Measurements from ENCODE around the gene UBE2D3. TPM values are rescaled to one million over a fixed set of nuclear protein-coding genes. Genes with fewer than 3 reads are reported as not detected.

The UBE2D3 gene
- total RNA-seq, 2 donors from 2014 or later, result 318 to 370 TPM

GRCh38 chr4:102759831-102760644 is 67.3 kb downstream of the UBE2D3 start:
- TF ChIP-seq CTCF (IDR thresholded peaks at IDR 0.05), result no peak
- TF ChIP-seq POLR2A (IDR thresholded peaks at IDR 0.05), result no peak
- no peak for TF ChIP-seq POLR2AphosphoS5 (IDR thresholded peaks at IDR 0.05)
- 3% methylated on average over 25 of the region's 25 CpGs for WGBS
- intact Hi-C loops (cut with DNase I), result loop anchor here (5.0 kb wide), 2 partner anchors 67 to 258 kb away; partner anchors contain the start of genes NFKB1 and UBE2D3
- Histone ChIP-seq H3K4me3 (peak overlapping the region; percentile 73 to 84), H3K27me3 (replicated peaks; ENCODE audit: insufficient read depth) (no peaks in the 10 kb centered on the region), H3K4me1 (replicated peaks) (no peaks in the 10 kb centered on the region), H3K27ac (peak overlapping the region; percentile 64 to 71), H3K9me3 (no peaks in the 10 kb centered on the region), H3K36me3 (no peaks in the 10 kb centered on the region)
- peak; percentile 15 for DNase-seq (ENCODE audit: low spot score)

- TF ChIP-seq CTCF (IDR thresholded peaks at IDR 0.05), result no peak
- peak; percentile 11 for TF ChIP-seq POLR2AphosphoS5 (IDR thresholded peaks at IDR 0.05)
- H3K9me3 ChIP-seq, result no peaks in the 10 kb centered on the region
- intact Hi-C loops (cut with DNase I), result no loop called here
- no peaks in the 10 kb centered on the region for H3K27me3 ChIP-seq (replicated peaks; ENCODE audit: insufficient read depth)
- H3K27ac ChIP-seq, result no peak overlapping the region
- H3K4me1 ChIP-seq (replicated peaks), result no peaks in the 10 kb centered on the region
- H3K4me3 ChIP-seq, result no peak overlapping the region
- no peak for DNase-seq (ENCODE audit: low spot score)
- no peaks in the 10 kb centered on the region for H3K36me3 ChIP-seq
- 63% methylated on average over 11 of the region's 11 CpGs for WGBS
Measured at GRCh38 chr4:102758241-102759160, 68.8 kb downstream of the UBE2D3 start.

- no peaks in the 10 kb centered on the region for H3K9me3 ChIP-seq
- intact Hi-C loops (cut with DNase I), result no loop called here
- H3K36me3 ChIP-seq, result no peaks in the 10 kb centered on the region
- H3K4me1 ChIP-seq (replicated peaks), result no peaks in the 10 kb centered on the region
- H3K27ac ChIP-seq, result no peak overlapping the region
- no peak overlapping the region for H3K4me3 ChIP-seq
- H3K27me3 ChIP-seq (replicated peaks; ENCODE audit: insufficient read depth), result no peaks in the 10 kb centered on the region
- DNase-seq (ENCODE audit: low spot score), result no peak
- no peak for TF ChIP-seq POLR2AphosphoS5 (IDR thresholded peaks at IDR 0.05)
- no peak for TF ChIP-seq CTCF (IDR thresholded peaks at IDR 0.05)
- no peak for TF ChIP-seq POLR2A (IDR thresholded peaks at IDR 0.05)
- WGBS, result 35% methylated on average over 1 of the region's 1 CpG
Measured at GRCh38 chr4:102757681-102758080, 69.7 kb downstream of the UBE2D3 start.

GRCh38 chr4:102754044-102754443 is 73.3 kb downstream of the UBE2D3 start:
- intact Hi-C loops (cut with DNase I), result no loop called here
- H3K4me1 ChIP-seq (replicated peaks), result no peaks in the 10 kb centered on the region
- H3K4me3 ChIP-seq, result no peak overlapping the region
- no peak for DNase-seq (ENCODE audit: low spot score)
- H3K9me3 ChIP-seq, result no peaks in the 10 kb centered on the region
- H3K36me3 ChIP-seq, result no peaks in the 10 kb centered on the region
- WGBS, result 72% methylated on average over 2 of the region's 2 CpGs
- TF ChIP-seq POLR2A (IDR thresholded peaks at IDR 0.05), result no peak
- no peak for TF ChIP-seq CTCF (IDR thresholded peaks at IDR 0.05)
- no peak for TF ChIP-seq POLR2AphosphoS5 (IDR thresholded peaks at IDR 0.05)
- H3K27me3 ChIP-seq (replicated peaks; ENCODE audit: insufficient read depth), result no peaks in the 10 kb centered on the region
- no peak overlapping the region for H3K27ac ChIP-seq
